HepG2 (cell line): Measurements from ENCODE around the gene TTBK1.

Experiments used
- GTF2F1 ChIP-seq: fragments of 150-350 bp; IDR thresholded peaks from 2 replicates; pipeline ENCODE4 v1.6.1; 2014; ENCODE audit warnings: low read length
- TBL1XR1 ChIP-seq: fragments of 150-350 bp; IDR thresholded peaks from 2 replicates; pipeline ENCODE4 v1.6.1; 2014; ENCODE audit warnings: borderline replicate concordance, low read length; ENCODE audit not compliant: partially characterized antibody
- ZBTB8A ChIP-seq: sonication (generic); formaldehyde crosslinking; IDR thresholded peaks from 2 replicates; pipeline ENCODE4 v1.4.0; 2020; ENCODE audit warnings: mild to moderate bottlenecking, low read depth, missing genetic modification reagents, borderline replicate concordance
- TF ChIP-seq, protein P1 (sequence below): sonication (generic); formaldehyde crosslinking; conservative IDR thresholded peaks from 2 replicates; pipeline ENCODE4 v1.4.0; 2020; ENCODE audit warnings: missing genetic modification reagents
- TF ChIP-seq, protein P2 (sequence below): IDR thresholded peaks from 2 replicates; pipeline ENCODE4 v1.4.0; 2020; ENCODE audit warnings: mild to moderate bottlenecking, missing genetic modification reagents

DNA sequence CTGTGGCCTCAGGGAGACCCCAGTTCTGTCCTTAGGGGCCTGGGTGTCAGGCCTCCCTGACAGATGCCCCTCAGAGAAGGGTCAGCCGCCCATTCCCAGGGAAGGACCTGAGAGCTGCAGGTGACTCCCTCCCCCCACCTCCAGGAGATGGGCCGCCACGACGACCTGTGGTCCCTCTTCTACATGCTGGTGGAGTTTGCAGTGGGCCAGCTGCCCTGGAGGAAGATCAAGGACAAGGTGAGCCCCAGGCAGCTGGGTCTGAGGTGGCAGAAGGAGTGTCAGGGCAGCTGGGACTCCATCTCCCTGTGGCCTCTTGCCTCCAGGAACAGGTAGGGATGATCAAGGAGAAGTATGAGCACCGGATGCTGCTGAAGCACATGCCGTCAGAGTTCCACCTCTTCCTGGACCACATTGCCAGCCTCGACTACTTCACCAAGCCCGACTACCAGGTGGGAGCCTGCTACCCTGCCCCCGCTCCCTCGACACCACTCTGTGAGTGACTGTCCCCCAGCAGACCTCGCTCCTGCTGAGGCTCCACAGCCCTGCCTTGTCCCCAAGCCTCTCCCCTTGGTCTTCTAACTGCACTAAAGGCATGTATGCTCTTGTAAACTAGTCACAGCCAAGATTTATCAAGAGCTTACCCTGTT lies 12.2 kb downstream of the TTBK1 start:
- TF ChIP-seq, protein P1, sequence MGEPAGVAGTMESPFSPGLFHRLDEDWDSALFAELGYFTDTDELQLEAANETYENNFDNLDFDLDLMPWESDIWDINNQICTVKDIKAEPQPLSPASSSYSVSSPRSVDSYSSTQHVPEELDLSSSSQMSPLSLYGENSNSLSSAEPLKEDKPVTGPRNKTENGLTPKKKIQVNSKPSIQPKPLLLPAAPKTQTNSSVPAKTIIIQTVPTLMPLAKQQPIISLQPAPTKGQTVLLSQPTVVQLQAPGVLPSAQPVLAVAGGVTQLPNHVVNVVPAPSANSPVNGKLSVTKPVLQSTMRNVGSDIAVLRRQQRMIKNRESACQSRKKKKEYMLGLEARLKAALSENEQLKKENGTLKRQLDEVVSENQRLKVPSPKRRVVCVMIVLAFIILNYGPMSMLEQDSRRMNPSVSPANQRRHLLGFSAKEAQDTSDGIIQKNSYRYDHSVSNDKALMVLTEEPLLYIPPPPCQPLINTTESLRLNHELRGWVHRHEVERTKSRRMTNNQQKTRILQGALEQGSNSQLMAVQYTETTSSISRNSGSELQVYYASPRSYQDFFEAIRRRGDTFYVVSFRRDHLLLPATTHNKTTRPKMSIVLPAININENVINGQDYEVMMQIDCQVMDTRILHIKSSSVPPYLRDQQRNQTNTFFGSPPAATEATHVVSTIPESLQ (CRISPR knock-in tag), result no peak
- TF ChIP-seq TBL1XR1 (no peak), GTF2F1 (no peak), ZBTB8A (CRISPR knock-in tag) (no peak)
- TF ChIP-seq, protein P2, sequence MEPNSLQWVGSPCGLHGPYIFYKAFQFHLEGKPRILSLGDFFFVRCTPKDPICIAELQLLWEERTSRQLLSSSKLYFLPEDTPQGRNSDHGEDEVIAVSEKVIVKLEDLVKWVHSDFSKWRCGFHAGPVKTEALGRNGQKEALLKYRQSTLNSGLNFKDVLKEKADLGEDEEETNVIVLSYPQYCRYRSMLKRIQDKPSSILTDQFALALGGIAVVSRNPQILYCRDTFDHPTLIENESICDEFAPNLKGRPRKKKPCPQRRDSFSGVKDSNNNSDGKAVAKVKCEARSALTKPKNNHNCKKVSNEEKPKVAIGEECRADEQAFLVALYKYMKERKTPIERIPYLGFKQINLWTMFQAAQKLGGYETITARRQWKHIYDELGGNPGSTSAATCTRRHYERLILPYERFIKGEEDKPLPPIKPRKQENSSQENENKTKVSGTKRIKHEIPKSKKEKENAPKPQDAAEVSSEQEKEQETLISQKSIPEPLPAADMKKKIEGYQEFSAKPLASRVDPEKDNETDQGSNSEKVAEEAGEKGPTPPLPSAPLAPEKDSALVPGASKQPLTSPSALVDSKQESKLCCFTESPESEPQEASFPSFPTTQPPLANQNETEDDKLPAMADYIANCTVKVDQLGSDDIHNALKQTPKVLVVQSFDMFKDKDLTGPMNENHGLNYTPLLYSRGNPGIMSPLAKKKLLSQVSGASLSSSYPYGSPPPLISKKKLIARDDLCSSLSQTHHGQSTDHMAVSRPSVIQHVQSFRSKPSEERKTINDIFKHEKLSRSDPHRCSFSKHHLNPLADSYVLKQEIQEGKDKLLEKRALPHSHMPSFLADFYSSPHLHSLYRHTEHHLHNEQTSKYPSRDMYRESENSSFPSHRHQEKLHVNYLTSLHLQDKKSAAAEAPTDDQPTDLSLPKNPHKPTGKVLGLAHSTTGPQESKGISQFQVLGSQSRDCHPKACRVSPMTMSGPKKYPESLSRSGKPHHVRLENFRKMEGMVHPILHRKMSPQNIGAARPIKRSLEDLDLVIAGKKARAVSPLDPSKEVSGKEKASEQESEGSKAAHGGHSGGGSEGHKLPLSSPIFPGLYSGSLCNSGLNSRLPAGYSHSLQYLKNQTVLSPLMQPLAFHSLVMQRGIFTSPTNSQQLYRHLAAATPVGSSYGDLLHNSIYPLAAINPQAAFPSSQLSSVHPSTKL, result no peak
